Nephron progenitor cell (in vitro differentiated cells): ENCODE results near the gene RGS6.

Experiments used
- DNase-seq: peaks from one replicate; pipeline ENCODE4 v3.0.0; 2021
- H3K27ac Mint-ChIP-seq: 2 replicates; pipeline ENCODE4 v1.8.0; 2021; ENCODE audit warnings: mild to moderate bottlenecking, moderate library complexity, mixed read lengths
- H3K27me3 Mint-ChIP-seq: 2 replicates; pipeline ENCODE4 v1.8.0; 2021; ENCODE audit warnings: mild to moderate bottlenecking, low read depth, mixed read lengths; ENCODE audit not compliant: poor library complexity
- H3K36me3 Mint-ChIP-seq: 2 replicates; pipeline ENCODE4 v1.8.0; 2021; ENCODE audit warnings: low read depth, mixed read lengths
- H3K4me1 Mint-ChIP-seq: 2 replicates; pipeline ENCODE4 v1.8.0; 2021; ENCODE audit warnings: mixed read lengths
- H3K4me3 Mint-ChIP-seq: 2 replicates; pipeline ENCODE4 v1.8.0; 2021; ENCODE audit warnings: mild to moderate bottlenecking, moderate library complexity, mixed read lengths
- H3K9me3 Mint-ChIP-seq: 2 replicates; pipeline ENCODE4 v1.8.0; 2021; ENCODE audit warnings: mild to moderate bottlenecking, moderate library complexity, mixed read lengths
- CTCF ChIP-seq: fragments of 200-600 bp; sonication (generic); IDR thresholded peaks from 2 replicates; pipeline ENCODE4 v1.5.0; 2021; ENCODE audit warnings: antibody characterized with exemption

RGS6 gene

GRCh38 chr14:72243309-72244293 is 311.4 kb downstream of the RGS6 start:
- Mint-ChIP-seq H3K4me3 (no peak overlapping the region), H3K27ac (no peak overlapping the region), H3K36me3 (no peaks in the 10 kb centered on the region), H3K4me1 (no peaks in the 10 kb centered on the region), H3K27me3 (peaks cover 11% of the 10 kb centered on the region), H3K9me3 (peaks cover 34% of the 10 kb centered on the region)
- no peak for DNase-seq
- no peak for TF ChIP-seq CTCF

GRCh38 chr14:72247896-72248465 is 315.8 kb downstream of the RGS6 start:
- no peak overlapping the region for H3K27ac Mint-ChIP-seq
- no peaks in the 10 kb centered on the region for H3K36me3 Mint-ChIP-seq
- no peaks in the 10 kb centered on the region for H3K27me3 Mint-ChIP-seq
- DNase-seq, result no peak
- H3K4me3 Mint-ChIP-seq, result no peak overlapping the region
- TF ChIP-seq CTCF, result no peak
- no peaks in the 10 kb centered on the region for H3K4me1 Mint-ChIP-seq
- peaks cover 35% of the 10 kb centered on the region for H3K9me3 Mint-ChIP-seq

GRCh38 chr14:72253503-72253902 is 321.3 kb downstream of the RGS6 start:
- H3K9me3 Mint-ChIP-seq, result peaks cover 28% of the 10 kb centered on the region
- H3K4me1 Mint-ChIP-seq, result peaks cover 22% of the 10 kb centered on the region
- H3K27ac Mint-ChIP-seq, result no peak overlapping the region
- no peaks in the 10 kb centered on the region for H3K36me3 Mint-ChIP-seq
- H3K27me3 Mint-ChIP-seq, result no peaks in the 10 kb centered on the region
- no peak overlapping the region for H3K4me3 Mint-ChIP-seq
- TF ChIP-seq CTCF, result no peak
- no peak for DNase-seq

- Mint-ChIP-seq H3K27me3 (no peaks in the 10 kb centered on the region), H3K4me3 (no peak overlapping the region), H3K4me1 (peaks cover 22% of the 10 kb centered on the region), H3K27ac (peak overlapping the region; percentile 62), H3K9me3 (peaks cover 30% of the 10 kb centered on the region), H3K36me3 (no peaks in the 10 kb centered on the region)
- DNase-seq, result no peak
- TF ChIP-seq CTCF, result no peak
These were observed 322.1 kb downstream of the RGS6 start for GRCh38 chr14:72254202-72254936.

GRCh38 chr14:72254937-72255472 is 322.8 kb downstream of the RGS6 start:
- no peak for TF ChIP-seq CTCF
- Mint-ChIP-seq H3K27me3 (no peaks in the 10 kb centered on the region), H3K27ac (no peak overlapping the region), H3K36me3 (no peaks in the 10 kb centered on the region), H3K4me1 (peaks cover 22% of the 10 kb centered on the region), H3K4me3 (no peak overlapping the region), H3K9me3 (peaks cover 28% of the 10 kb centered on the region)
- DNase-seq, result no peak
